Measurements from ENCODE around the gene CELF2. TPM values are rescaled to one million over a fixed set of nuclear protein-coding genes. Genes with fewer than 3 reads are reported as not detected.

Gene CELF2
- total RNA-seq, 1 experiment from 2014 or later = 28.7 TPM

DNA sequence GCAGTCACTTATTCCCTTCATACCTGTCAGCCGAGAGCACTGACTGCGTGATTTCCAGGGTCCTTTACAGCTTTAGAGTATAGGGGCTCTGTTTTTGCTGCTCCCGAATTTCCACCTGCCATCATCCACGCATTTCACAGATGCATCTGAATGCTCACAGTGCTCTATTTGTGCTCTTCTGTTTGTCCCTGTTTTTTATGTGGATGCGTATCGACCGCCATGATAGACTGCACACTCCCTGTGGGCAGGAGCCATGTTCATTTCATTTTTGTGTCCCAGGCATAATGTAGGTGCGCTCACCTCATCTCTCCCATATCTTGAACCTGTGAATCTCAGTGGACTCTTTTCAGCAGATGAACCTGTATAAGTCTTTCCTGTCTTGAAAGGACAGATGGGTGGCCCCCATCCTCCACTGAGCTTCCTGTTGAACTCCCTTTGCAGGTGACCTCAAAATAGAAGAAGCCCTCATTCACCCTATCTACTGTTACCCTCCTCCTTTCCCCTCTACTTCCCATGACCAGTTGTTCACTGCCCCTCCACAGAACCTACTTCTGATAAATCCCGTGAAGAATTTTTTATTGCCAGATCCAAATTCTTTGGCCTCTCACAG lies 228.4 kb downstream of the CELF2 start:
- no peak overlapping the region for H3K27ac Mint-ChIP-seq
- Histone ChIP-seq H4K91ac (ENCODE audit: insufficient read length, low read depth, low read length) (no peak overlapping the region), H3K27ac (ENCODE audit: insufficient read length, low read depth, low read length) (no peak overlapping the region), H2BK20ac (ENCODE audit: low read depth, low read length, poor library complexity, severe bottlenecking) (no peak overlapping the region), H3K56ac (ENCODE audit: insufficient read length, low read depth, low read length) (no peak overlapping the region), H3K23ac (ENCODE audit: insufficient read length, low read depth, low read length) (no peak overlapping the region), H3K18ac (ENCODE audit: insufficient read length, low read depth, low read length) (no peak overlapping the region), H2AK5ac (ENCODE audit: insufficient read length, low read length) (no peak overlapping the region), H3K23me2 (ENCODE audit: insufficient read length, low read depth, low read length, poor library complexity, severe bottlenecking) (peaks cover 4% of the 10 kb centered on the region), H3K79me2 (ENCODE audit: insufficient read depth, low read length) (no peaks in the 10 kb centered on the region), H2BK15ac (ENCODE audit: low read depth, low read length) (no peak overlapping the region), H3K9me3 (ENCODE audit: control insufficient read depth, low read depth, low read length) (no peaks in the 10 kb centered on the region), H2BK5ac (ENCODE audit: insufficient read length, low read length) (no peak overlapping the region), H3K27me3 (ENCODE audit: insufficient read depth, low read length) (no peaks in the 10 kb centered on the region), H3K79me1 (ENCODE audit: insufficient read depth, low read depth, low read length, poor library complexity, severe bottlenecking) (no peaks in the 10 kb centered on the region), H3K9ac (ENCODE audit: extremely low read depth, insufficient read length, low read length) (no peak overlapping the region), H3T11ph (ENCODE audit: low read length) (no peak overlapping the region), H2BK12ac (ENCODE audit: insufficient read length, low read depth, low read length) (no peak overlapping the region), H4K20me1 (ENCODE audit: control insufficient read depth, insufficient read depth, insufficient read length) (no peaks in the 10 kb centered on the region), H3K14ac (ENCODE audit: insufficient read depth, low read length) (no peak overlapping the region), H2AFZ (ENCODE audit: low read length) (no peak overlapping the region), H2BK120ac (ENCODE audit: low read depth, low read length, poor library complexity, severe bottlenecking) (no peak overlapping the region), H3K4me2 (ENCODE audit: insufficient read depth, insufficient read length, low read length) (no peak overlapping the region), H3K4ac (ENCODE audit: low read depth, low read length) (no peak overlapping the region), H4K8ac (replicated peaks; ENCODE audit: insufficient read length, low read depth, low read length) (no peak overlapping the region), H4K5ac (ENCODE audit: insufficient read length, low read depth, low read length) (no peak overlapping the region), H3K4me1 (ENCODE audit: insufficient read depth, low read length) (peaks cover 7% of the 10 kb centered on the region)
- no CpG with 5 or more reads among the region's 9 CpGs for WGBS (ENCODE audit: extremely low coverage, insufficient read length, low lambda C conversion rate)
- TF ChIP-seq, protein P1, sequence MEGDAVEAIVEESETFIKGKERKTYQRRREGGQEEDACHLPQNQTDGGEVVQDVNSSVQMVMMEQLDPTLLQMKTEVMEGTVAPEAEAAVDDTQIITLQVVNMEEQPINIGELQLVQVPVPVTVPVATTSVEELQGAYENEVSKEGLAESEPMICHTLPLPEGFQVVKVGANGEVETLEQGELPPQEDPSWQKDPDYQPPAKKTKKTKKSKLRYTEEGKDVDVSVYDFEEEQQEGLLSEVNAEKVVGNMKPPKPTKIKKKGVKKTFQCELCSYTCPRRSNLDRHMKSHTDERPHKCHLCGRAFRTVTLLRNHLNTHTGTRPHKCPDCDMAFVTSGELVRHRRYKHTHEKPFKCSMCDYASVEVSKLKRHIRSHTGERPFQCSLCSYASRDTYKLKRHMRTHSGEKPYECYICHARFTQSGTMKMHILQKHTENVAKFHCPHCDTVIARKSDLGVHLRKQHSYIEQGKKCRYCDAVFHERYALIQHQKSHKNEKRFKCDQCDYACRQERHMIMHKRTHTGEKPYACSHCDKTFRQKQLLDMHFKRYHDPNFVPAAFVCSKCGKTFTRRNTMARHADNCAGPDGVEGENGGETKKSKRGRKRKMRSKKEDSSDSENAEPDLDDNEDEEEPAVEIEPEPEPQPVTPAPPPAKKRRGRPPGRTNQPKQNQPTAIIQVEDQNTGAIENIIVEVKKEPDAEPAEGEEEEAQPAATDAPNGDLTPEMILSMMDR (conservative IDR thresholded peaks at IDR 0.05) = no peak
- no peaks in the 10 kb centered on the region for H3K9me3 Mint-ChIP-seq
- no peak for DNase-seq
- peaks cover 21 to 26% of the 10 kb centered on the region in 2 experiments for H3K4me1 Mint-ChIP-seq
- no peaks in the 10 kb centered on the region for H3K27me3 Mint-ChIP-seq (ENCODE audit: low read depth)
- no peak overlapping the region for H3K4me3 Mint-ChIP-seq
- peaks cover 0 to 7% (median 0%) of the 10 kb centered on the region in 3 experiments; a peak in 2 of 7 replicates for H3K36me3 Mint-ChIP-seq (ENCODE audit: insufficient read depth in 1 of 3, low read depth in 3 of 3)
